ENCODE measurements around the gene CRIP2. TPM values are rescaled to one million over a fixed set of nuclear protein-coding genes. Genes with fewer than 3 reads are reported as not detected.

The CRIP2 gene
- total RNA-seq, 3 donors from 2014 or later: 0.90 to 1.4 (median 0.91) TPM

DNA sequence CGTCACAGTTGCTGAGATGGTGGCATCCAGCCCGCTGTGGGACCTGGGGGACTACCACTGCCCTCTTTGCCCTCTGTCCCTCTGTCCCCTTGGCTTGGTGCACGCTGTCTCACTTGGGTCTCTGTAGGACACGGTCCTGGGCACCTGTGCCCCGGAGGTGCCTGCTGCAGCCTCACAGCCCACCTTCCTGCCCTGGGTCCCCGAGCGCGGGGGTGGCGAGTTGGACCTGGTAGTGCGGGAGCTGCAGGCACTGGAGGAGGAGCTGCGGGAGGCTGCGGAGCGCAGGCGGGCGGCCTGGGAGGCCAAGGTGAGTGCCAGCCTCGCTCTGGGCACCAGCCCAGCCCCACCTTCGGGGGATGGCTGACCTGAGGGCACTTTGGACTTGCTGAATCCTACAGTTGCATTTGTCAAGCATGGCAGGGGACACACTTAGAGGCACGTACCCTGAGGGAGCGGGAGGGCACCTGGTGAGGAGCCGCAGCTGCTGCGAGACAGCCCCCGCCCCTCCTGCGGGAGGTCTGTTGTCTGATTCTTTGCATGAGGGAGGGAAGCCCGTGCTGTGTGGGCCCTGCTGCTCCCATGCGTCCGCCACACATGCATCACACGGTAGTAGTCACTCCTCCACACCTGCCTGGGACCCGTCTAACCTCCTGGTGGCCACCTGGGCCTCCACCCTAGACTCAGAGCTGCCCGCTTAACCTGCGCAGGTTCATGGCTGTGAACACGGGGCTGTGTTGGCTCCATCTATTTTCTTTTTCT is 23.2 kb downstream of the CRIP2 start:
- no peaks in the 10 kb centered on the region for H3K9me3 Mint-ChIP-seq
- no peaks in the 10 kb centered on the region for H3K27me3 Mint-ChIP-seq (ENCODE audit: low read depth)
- DNase-seq (no peak), ATAC-seq (no peak)
- H3K36me3 Mint-ChIP-seq (ENCODE audit: insufficient read depth): no peaks in the 10 kb centered on the region
- no peak overlapping the region for H3K4me3 Mint-ChIP-seq
- H3K4me1 Mint-ChIP-seq (ENCODE audit: low read depth): no peaks in the 10 kb centered on the region

- ATAC-seq (no peak), DNase-seq (no peak)
- Mint-ChIP-seq H3K4me1 (ENCODE audit: low read depth) (no peaks in the 10 kb centered on the region), H3K27me3 (ENCODE audit: low read depth) (no peaks in the 10 kb centered on the region), H3K9me3 (no peaks in the 10 kb centered on the region), H3K36me3 (ENCODE audit: insufficient read depth) (no peaks in the 10 kb centered on the region), H3K4me3 (no peak overlapping the region)
Measured at GRCh38 chr14:105498430-105499255, 24.0 kb downstream of the CRIP2 start.

GRCh38 chr14:105499256-105500035 is 24.8 kb downstream of the CRIP2 start:
- Mint-ChIP-seq H3K4me3 (no peak overlapping the region), H3K9me3 (no peaks in the 10 kb centered on the region), H3K27me3 (ENCODE audit: low read depth) (no peaks in the 10 kb centered on the region), H3K36me3 (ENCODE audit: insufficient read depth) (no peaks in the 10 kb centered on the region), H3K4me1 (ENCODE audit: low read depth) (no peaks in the 10 kb centered on the region)
- DNase-seq (no peak), ATAC-seq (no peak)

- no peaks in the 10 kb centered on the region for H3K9me3 Mint-ChIP-seq
- no peak overlapping the region for H3K4me3 Mint-ChIP-seq
- ATAC-seq (no peak), DNase-seq (no peak)
- H3K4me1 Mint-ChIP-seq (ENCODE audit: low read depth): no peaks in the 10 kb centered on the region
- no peaks in the 10 kb centered on the region for H3K27me3 Mint-ChIP-seq (ENCODE audit: low read depth)
- no peaks in the 10 kb centered on the region for H3K36me3 Mint-ChIP-seq (ENCODE audit: insufficient read depth)
Measured at GRCh38 chr14:105500036-105500725, 25.6 kb downstream of the CRIP2 start.

DNA sequence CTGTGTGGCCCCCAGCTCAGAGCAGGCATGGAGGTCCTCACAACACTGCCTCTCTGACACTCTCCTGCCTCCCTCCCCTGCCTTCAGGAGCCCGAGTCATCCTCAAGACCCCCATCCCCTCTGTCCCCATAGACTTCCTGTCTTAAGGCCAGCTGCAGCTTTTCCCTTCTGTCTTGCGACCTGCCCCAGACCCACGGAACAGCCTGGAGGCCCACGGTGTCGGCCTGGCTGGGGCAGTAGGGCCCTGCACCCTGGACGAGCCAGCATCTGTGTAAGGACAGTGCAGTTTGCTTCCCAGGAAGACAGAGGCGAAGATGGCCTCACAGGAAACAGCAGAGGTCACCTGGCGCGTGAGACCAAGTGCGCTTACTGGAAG is 26.1 kb downstream of the CRIP2 start:
- H3K27me3 Mint-ChIP-seq (ENCODE audit: low read depth): no peaks in the 10 kb centered on the region

GRCh38 chr14:105501504-105502291 is 27.1 kb downstream of the CRIP2 start:
- H3K4me3 Mint-ChIP-seq: no peak overlapping the region
- H3K36me3 Mint-ChIP-seq (ENCODE audit: insufficient read depth): no peaks in the 10 kb centered on the region
- DNase-seq (no peak), ATAC-seq (no peak)
- H3K4me1 Mint-ChIP-seq (ENCODE audit: low read depth): no peaks in the 10 kb centered on the region
- no peaks in the 10 kb centered on the region for H3K27me3 Mint-ChIP-seq (ENCODE audit: low read depth)
- H3K9me3 Mint-ChIP-seq: no peaks in the 10 kb centered on the region

More for the DNA sequence above, 26.1 kb downstream of the CRIP2 start:
- Mint-ChIP-seq H3K9me3 (no peaks in the 10 kb centered on the region), H3K4me3 (no peak overlapping the region), H3K36me3 (ENCODE audit: insufficient read depth) (no peaks in the 10 kb centered on the region), H3K4me1 (ENCODE audit: low read depth) (no peaks in the 10 kb centered on the region)
- DNase-seq (no peak), ATAC-seq (no peak)

DNA sequence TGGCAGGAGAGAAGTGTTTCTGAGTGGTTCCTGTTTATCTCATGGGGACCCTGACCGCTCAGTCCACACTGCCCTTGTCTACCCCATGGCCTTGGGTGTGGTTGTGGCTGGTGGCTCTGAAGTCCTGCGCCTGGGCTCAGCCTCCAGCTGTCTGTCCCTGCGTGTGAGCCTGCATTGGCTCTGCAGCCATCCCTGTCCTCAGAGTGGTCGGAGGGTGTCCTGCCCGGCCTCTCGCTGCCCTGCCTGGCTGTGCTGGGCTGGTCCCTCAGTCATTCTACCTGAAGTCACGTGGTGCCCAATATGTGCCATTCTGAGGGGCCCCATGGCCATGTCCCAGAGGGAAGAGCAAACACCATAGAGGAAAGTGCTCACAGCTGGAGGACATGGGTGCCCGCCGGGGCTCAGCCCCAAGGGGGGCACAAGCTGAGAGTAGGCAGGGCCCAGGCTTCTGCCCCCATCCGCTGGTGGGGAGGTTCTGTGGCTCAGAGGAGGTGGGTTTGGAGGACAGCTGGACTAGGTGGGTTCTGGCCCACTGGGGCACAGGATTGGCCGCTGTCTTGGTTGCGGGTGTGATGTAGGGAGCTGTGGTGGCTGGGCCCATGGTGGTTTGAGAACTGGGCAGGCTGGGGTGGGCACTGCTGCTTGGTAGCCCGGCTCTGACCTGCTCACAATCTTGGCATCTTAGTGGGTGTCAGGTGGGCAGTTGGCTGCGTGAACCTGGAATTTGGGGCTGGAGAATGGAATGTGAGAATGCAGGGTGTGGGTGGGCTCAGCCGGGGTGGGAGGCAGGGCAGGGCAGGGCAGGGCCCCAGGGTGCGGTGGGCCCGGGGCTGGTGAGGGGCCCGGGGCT is 28.1 kb downstream of the CRIP2 start:
- no peak overlapping the region for H3K4me3 Mint-ChIP-seq
- H3K36me3 Mint-ChIP-seq (ENCODE audit: insufficient read depth): no peaks in the 10 kb centered on the region
- DNase-seq (no peak), ATAC-seq (no peak)
- no peaks in the 10 kb centered on the region for H3K9me3 Mint-ChIP-seq
- peaks cover 2% of the 10 kb centered on the region for H3K27me3 Mint-ChIP-seq (ENCODE audit: low read depth)
- H3K4me1 Mint-ChIP-seq (ENCODE audit: low read depth): no peaks in the 10 kb centered on the region

- Mint-ChIP-seq H3K9me3 (no peaks in the 10 kb centered on the region), H3K4me1 (ENCODE audit: low read depth) (no peaks in the 10 kb centered on the region), H3K4me3 (no peak overlapping the region)
Measured at GRCh38 chr14:105503296-105503640, 28.6 kb downstream of the CRIP2 start.

DNA sequence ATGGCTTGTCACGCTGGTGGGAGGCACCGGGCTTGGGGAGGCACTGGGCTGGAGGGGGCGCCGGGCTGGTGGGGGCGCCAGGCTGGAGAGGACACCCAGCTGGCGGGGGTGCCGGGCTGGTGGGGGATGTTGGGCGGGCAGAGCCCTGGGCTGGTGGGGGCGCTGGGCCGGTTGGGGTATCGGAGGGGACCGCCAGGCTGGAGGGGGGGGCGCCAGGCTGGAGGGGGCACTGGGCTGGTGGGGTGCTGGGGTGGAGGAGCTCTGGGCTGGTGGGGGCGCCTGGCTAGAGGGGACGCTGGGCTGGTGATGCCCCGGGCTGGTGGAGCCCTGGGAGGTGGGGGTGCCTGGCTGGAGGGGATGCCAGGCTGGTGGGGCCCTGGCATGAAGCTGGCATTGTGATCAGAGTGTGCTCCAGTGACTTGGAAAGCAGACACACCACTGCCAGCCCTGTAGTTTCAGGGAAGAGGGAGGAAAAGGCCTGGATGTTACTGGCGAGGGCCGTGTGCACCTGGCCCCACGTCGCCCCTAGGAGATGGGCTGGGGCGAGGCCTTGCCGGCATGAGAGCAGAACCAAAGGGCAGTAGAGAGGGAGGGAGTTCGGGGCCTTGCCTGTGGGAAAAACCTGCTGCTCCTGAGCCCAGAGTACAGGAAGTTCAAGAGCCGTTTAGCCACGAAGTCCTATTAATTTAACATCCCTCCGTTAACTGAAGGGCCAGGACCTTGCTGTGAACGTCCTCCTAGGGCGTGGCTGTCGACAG is 29.5 kb downstream of the CRIP2 start:
- no peak for ATAC-seq
- DNase-seq: no peak
- no peaks in the 10 kb centered on the region for H3K9me3 Mint-ChIP-seq
- H3K4me1 Mint-ChIP-seq (ENCODE audit: low read depth): no peaks in the 10 kb centered on the region
- H3K36me3 Mint-ChIP-seq (ENCODE audit: insufficient read depth): no peaks in the 10 kb centered on the region
- H3K27me3 Mint-ChIP-seq (ENCODE audit: low read depth): peaks cover 13% of the 10 kb centered on the region
- no peak overlapping the region for H3K4me3 Mint-ChIP-seq

More at GRCh38 chr14:105503296-105503640, 28.6 kb downstream of the CRIP2 start:
- DNase-seq: no peak
- ATAC-seq: no peak
- no peaks in the 10 kb centered on the region for H3K36me3 Mint-ChIP-seq (ENCODE audit: insufficient read depth)
- peaks cover 8% of the 10 kb centered on the region for H3K27me3 Mint-ChIP-seq (ENCODE audit: low read depth)

DNA sequence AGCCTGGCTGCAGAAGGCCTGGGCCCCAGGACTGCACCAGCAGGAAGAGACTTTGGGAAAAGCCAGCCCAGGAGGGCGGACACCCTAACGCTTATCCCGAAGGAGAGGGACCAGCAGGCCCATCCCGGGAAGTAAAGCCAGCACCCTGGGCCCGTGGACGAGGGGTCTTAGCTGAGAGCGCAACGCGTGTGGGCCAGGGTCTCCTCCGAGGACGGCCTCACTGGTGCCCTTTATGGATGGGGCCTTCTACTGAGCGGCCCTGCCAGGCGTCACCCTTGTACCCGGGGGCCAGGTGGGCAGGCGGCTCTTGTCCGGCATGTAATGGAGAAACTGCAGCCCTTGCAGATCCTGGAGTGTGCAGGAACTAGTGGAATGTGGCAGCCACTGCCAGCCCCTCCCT is 30.5 kb downstream of the CRIP2 start:
- Mint-ChIP-seq H3K36me3 (ENCODE audit: insufficient read depth) (no peaks in the 10 kb centered on the region), H3K4me3 (no peak overlapping the region)

DNA sequence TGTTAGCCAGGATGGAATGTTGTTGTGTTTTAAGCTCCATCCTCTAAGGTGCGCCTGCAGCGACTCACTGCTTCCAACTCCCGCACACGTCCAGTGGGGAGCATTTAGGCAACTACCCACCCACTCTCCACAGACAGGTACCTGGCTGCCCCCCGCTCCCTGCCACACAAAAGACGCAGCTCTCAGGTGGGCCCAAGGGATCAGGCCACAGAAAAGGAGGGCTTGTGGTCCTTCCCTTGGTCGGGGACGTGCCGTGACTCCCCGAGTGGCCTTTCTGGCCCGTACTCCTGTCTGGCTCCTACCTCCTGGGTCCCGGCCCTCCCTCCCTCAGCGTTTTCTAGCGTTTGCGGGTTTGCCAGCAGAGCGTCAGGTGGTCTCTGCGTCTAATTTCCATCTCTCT is 32.6 kb downstream of the CRIP2 start:
- Mint-ChIP-seq H3K9me3 (no peaks in the 10 kb centered on the region), H3K4me1 (ENCODE audit: low read depth) (no peaks in the 10 kb centered on the region), H3K4me3 (no peak overlapping the region), H3K36me3 (ENCODE audit: insufficient read depth) (no peaks in the 10 kb centered on the region), H3K27me3 (ENCODE audit: low read depth) (peaks cover 23% of the 10 kb centered on the region)
- DNase-seq (no peak), ATAC-seq (no peak)

More for the DNA sequence above, 30.5 kb downstream of the CRIP2 start:
- ATAC-seq (no peak), DNase-seq (no peak)
- Mint-ChIP-seq H3K4me1 (ENCODE audit: low read depth) (no peaks in the 10 kb centered on the region), H3K27me3 (ENCODE audit: low read depth) (peaks cover 13% of the 10 kb centered on the region), H3K9me3 (no peaks in the 10 kb centered on the region)

GRCh38 chr14:105508069-105508468 is 33.4 kb downstream of the CRIP2 start:
- DNase-seq: no peak

More at GRCh38 chr14:105508069-105508468, 33.4 kb downstream of the CRIP2 start:
- ATAC-seq: no peak
- H3K36me3 Mint-ChIP-seq (ENCODE audit: insufficient read depth): no peaks in the 10 kb centered on the region
- H3K4me1 Mint-ChIP-seq (ENCODE audit: low read depth): no peaks in the 10 kb centered on the region
- no peaks in the 10 kb centered on the region for H3K9me3 Mint-ChIP-seq
- H3K4me3 Mint-ChIP-seq: no peak overlapping the region
- peaks cover 29% of the 10 kb centered on the region for H3K27me3 Mint-ChIP-seq (ENCODE audit: low read depth)

Data from activated T-cell treated with anti-CD3 and anti-CD28 coated beads, Interleukin-2, amount 50 U/mL, for 4 hours (primary cell).